Adrenal gland (tissue), 12 donors: Measurements from ENCODE around the gene CMBL. TPM values are rescaled to one million over a fixed set of nuclear protein-coding genes. Genes with fewer than 3 reads are reported as not detected.
"Not testable (repeated sequence)": the region's sequence is repeated elsewhere in the genome, so short reads cannot be mapped to it uniquely, and the experiment has no call there.

ENCODE experiments used
- DNase-seq, 7 donors: peaks; one replicate each; pipeline ENCODE4 v3.0.0-alpha.2; 2019 to 2020
- H3K27ac ChIP-seq, 5 donors: fragments of 200-600 bp; sonication (generic) in 4 of 5; 1 replicate in 3 of 5; 2 replicates in 2 of 5; pipeline versions ENCODE4 v1.5.1 to v1.8.0; 2016 to 2020; ENCODE audit warnings: mild to moderate bottlenecking in 1 of 5
- H3K27me3 ChIP-seq: fragments of 200-600 bp; 2 replicates; pipeline ENCODE4 v1.8.0; 2021
- H3K36me3 ChIP-seq, 2 donors: fragments of 200-600 bp; replicated peaks in 1 of 2; 1 replicate in 1 of 2; 2 replicates in 1 of 2; pipeline versions ENCODE4 v1.5.1 to v1.8.0; 2018 to 2022
- H3K4me1 ChIP-seq, 2 donors: fragments of 200-600 bp; replicated peaks in 1 of 2; 1 replicate in 1 of 2; 2 replicates in 1 of 2; pipeline versions ENCODE4 v1.5.1 to v1.8.0; 2018 to 2021
- H3K4me3 ChIP-seq, 4 donors: fragments of 200-600 bp; sonication (generic) in 3 of 4; one replicate each; pipeline ENCODE4 v1.5.1; 2016 to 2018
- H3K9me3 ChIP-seq, 3 donors: fragments of 200-600 bp; sonication (generic) in 1 of 3; replicated peaks in 1 of 3; 1 replicate in 2 of 3; 2 replicates in 1 of 3; pipeline versions ENCODE4 v1.5.1 to v1.8.0; 2016 to 2021
- POLR2A ChIP-seq, 2 donors: fragments of 450-650 bp; IDR thresholded peaks; one replicate each; pipeline ENCODE4 v1.6.1; 2017; ENCODE audit warnings: antibody characterized with exemption in 2 of 2, mild to moderate bottlenecking in 2 of 2, moderate library complexity in 1 of 2
- WGBS, 4 donors: extraction: QIAGEN DNeasy Blood & Tissue Kit in 2 of 4; methylation state at CpG; one replicate each; pipeline versions ENCODE4 v1.1.5 to v1.1.7; 2013 to 2017; 5-methylcytosine and 5-hydroxymethylcytosine counted together
- intact Hi-C, 2 donors: fragments of 100-400 bp; cut with DNase I; formaldehyde crosslinking; loops; one replicate each; pipeline versions ENCODE4 v1.14.1 to v1.15.0; 2022 to 2023
- polyA plus RNA-seq, 3 donors: library from polyadenylated mRNA; stranded (reverse); fragments of 200-250 nt in 2 of 3; fragments of 350-450 nt in 1 of 3; fragmentation: Illumina TruSeq in 1 of 3; extraction: RNeasy Lipid Tissue Mini Kit (QIAGEN cat#74804) in 1 of 3; gene quantifications; one replicate each; pipeline ENCODE4 v1.2.3, GENCODE V29; 2013 to 2014
- total RNA-seq, 9 donors: library from RNA; depleted of rRNA in 4 of 9; stranded (reverse); fragments of >200 nt in 4 of 9; fragments of 120-200 nt in 1 of 9; fragmentation: NEBNext Ultra II Directional in 1 of 9; extraction: Animal tissue kit (Norgen Biotek cat#: 25700) in 1 of 9; gene quantifications; one replicate each; pipeline versions ENCODE4 v1.1.0 to v1.2.4, GENCODE V29; 2013 to 2023
- TF ChIP-seq, protein P1 (sequence below), 6 experiments: fragments of 450-650 bp in 4 of 6; fragments of 200-600 bp in 2 of 6; sonication (generic) in 1 of 6; IDR thresholded peaks; 1 replicate in 5 of 6; 2 replicates in 1 of 6; pipeline versions ENCODE4 v1.5.1 to v1.8.0; 2016 to 2021; ENCODE audit warnings: antibody characterized with exemption in 6 of 6, mild to moderate bottlenecking in 2 of 6, moderate library complexity in 1 of 6
- donor health status: healthy with polysubstance abuse.
- donor health status: Bipolar disorder and iron deficiency.
- donor health status: DM: yes; HTN: yes; CAD: no.
- donor health status: DM: no; HTN: no; CAD: no.
- donor health status: DM: no; HTN: no; CAD: no.
- donor health status: DM: yes; HTN: yes; CAD: no.

The CMBL gene
- total and polyA plus RNA-seq, 12 donors: 14.9 to 87.7 (median 28.9) TPM

DNA sequence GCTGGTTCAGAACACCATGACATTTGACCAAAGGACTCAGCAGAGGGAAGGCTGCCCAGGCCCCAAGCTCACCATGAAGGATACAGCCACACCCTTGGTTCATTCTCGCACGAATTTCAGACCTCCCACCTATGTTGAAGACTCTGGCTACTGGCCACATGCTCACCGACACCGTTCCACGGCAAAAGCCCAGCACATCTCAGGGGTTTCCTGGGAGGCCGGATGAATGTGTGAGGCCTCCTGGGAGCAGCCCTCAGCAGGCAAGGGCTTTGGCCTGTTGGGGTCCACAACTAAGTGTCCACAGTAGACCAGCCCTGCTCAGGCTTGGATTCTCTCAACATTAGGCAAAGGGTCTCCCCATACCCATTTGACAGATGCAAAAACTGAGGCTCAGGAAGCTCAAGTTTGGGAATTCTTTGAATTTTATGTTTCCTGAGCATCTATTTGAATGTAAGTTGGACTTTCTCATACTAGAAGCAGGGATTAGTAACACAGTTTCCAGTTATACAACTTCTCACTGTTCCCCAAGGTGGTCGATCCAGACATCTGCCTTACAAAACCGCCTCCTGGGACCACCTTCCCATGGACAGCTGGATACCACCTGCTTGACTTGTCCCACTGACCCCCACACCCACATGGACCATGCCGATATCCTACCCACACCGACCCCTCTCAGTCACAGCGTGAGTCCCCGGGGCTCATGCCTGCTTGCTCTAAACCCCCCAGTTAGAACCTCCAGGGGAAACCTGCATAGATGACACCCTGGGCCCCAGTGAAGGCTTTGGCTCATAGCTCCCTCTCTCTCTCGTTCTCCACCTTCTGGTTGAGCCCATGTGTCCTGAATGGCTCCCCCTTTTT is 29.7 kb downstream of the CMBL start:
- TF ChIP-seq POLR2A (IDR thresholded peaks at IDR 0.05): no peak
- TF ChIP-seq, protein P1, sequence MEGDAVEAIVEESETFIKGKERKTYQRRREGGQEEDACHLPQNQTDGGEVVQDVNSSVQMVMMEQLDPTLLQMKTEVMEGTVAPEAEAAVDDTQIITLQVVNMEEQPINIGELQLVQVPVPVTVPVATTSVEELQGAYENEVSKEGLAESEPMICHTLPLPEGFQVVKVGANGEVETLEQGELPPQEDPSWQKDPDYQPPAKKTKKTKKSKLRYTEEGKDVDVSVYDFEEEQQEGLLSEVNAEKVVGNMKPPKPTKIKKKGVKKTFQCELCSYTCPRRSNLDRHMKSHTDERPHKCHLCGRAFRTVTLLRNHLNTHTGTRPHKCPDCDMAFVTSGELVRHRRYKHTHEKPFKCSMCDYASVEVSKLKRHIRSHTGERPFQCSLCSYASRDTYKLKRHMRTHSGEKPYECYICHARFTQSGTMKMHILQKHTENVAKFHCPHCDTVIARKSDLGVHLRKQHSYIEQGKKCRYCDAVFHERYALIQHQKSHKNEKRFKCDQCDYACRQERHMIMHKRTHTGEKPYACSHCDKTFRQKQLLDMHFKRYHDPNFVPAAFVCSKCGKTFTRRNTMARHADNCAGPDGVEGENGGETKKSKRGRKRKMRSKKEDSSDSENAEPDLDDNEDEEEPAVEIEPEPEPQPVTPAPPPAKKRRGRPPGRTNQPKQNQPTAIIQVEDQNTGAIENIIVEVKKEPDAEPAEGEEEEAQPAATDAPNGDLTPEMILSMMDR (IDR thresholded peaks at IDR 0.05): no peak
- peak in 2 of 7 donors; percentile 7 to 37 for DNase-seq
- 94 to 97% (median 95%) methylated on average over 9 to 13 of the region's 13 CpGs for WGBS, 4 donors
- no peak overlapping the region for H3K27ac ChIP-seq
- intact Hi-C loops: no loop called here
- no peaks in the 10 kb centered on the region for H3K27me3 ChIP-seq
- no peaks in the 10 kb centered on the region for H3K4me1 ChIP-seq
- no peaks in the 10 kb centered on the region for H3K9me3 ChIP-seq
- H3K4me3 ChIP-seq: no peak overlapping the region
- H3K36me3 ChIP-seq: no peaks in the 10 kb centered on the region

- H3K4me1 ChIP-seq: no peaks in the 10 kb centered on the region
- no peak for TF ChIP-seq POLR2A (IDR thresholded peaks at IDR 0.05)
- TF ChIP-seq, protein P1 (IDR thresholded peaks at IDR 0.05): no peak
Measured at GRCh38 chr5:10276691-10277090, 31.0 kb downstream of the CMBL start.

DNA sequence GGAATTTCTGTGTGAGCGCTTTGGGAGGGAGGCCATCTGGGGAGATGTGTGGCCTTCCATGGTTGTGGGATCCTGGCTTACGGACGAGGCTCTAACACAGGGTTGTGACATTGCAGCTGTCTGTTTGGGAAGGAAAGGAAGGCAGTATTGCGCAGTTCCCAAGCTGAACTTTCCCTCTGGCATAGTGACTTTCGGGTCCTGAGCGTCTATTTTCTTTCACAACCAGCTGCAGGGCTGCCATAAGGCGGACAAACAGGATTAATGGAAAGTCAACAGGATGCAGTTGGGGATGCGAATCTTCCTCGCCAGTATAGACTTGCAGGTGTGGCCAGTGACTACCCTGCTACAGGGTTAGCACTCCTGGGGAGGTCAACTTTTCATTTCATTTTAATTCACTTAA is 31.7 kb downstream of the CMBL start:
- WGBS, 4 donors: 85 to 96% (median 90%) methylated on average over 9 of the region's 9 CpGs
- no peaks in the 10 kb centered on the region for H3K9me3 ChIP-seq
- no peaks in the 10 kb centered on the region for H3K36me3 ChIP-seq
- TF ChIP-seq, protein P1 (IDR thresholded peaks at IDR 0.05): no peak
- no peak for TF ChIP-seq POLR2A (IDR thresholded peaks at IDR 0.05)
- H3K4me1 ChIP-seq: no peaks in the 10 kb centered on the region
- intact Hi-C loops: no loop called here
- no peak overlapping the region for H3K4me3 ChIP-seq
- no peak overlapping the region for H3K27ac ChIP-seq
- no peaks in the 10 kb centered on the region for H3K27me3 ChIP-seq
- peak in 2 of 7 donors; percentile 5 to 30 for DNase-seq

More at GRCh38 chr5:10276691-10277090, 31.0 kb downstream of the CMBL start:
- Histone ChIP-seq H3K9me3 (no peaks in the 10 kb centered on the region), H3K36me3 (no peaks in the 10 kb centered on the region), H3K4me3 (no peak overlapping the region), H3K27me3 (no peaks in the 10 kb centered on the region), H3K27ac (no peak overlapping the region)
- intact Hi-C loops: no loop called here
- WGBS, 4 donors: 80 to 87% (median 83%) methylated on average over 7 of the region's 7 CpGs
- DNase-seq: no peak

- Histone ChIP-seq H3K9me3 (no peaks in the 10 kb centered on the region), H3K27me3 (no peaks in the 10 kb centered on the region), H3K36me3 (no peaks in the 10 kb centered on the region), H3K27ac (no peak overlapping the region), H3K4me1 (no peaks in the 10 kb centered on the region), H3K4me3 (no peak overlapping the region)
- 79 to 86% (median 83%) methylated on average over 10 of the region's 10 CpGs for WGBS, 4 donors
- TF ChIP-seq, protein P1 (IDR thresholded peaks at IDR 0.05): no peak
- TF ChIP-seq POLR2A (IDR thresholded peaks at IDR 0.05): no peak
- intact Hi-C loops: no loop called here
- DNase-seq: peak in 1 of 7 donors; percentile 6
Measured at GRCh38 chr5:10275460-10275859, 32.2 kb downstream of the CMBL start.

GRCh38 chr5:10272875-10273209 is 34.9 kb downstream of the CMBL start:
- H3K27me3 ChIP-seq, intact Hi-C loops, H3K27ac ChIP-seq, H3K4me1 ChIP-seq, H3K4me3 ChIP-seq, H3K36me3 ChIP-seq, H3K9me3 ChIP-seq: not testable (repeated sequence)
- 70 to 81% (median 80%) methylated on average over 6 of the region's 6 CpGs for WGBS, 4 donors
- DNase-seq: peak in 1 of 7 donors; percentile 9
